ENCODE results near the gene SCYGR3. TPM values are rescaled to one million over a fixed set of nuclear protein-coding genes. Genes with fewer than 3 reads are reported as not detected.

SCYGR3 gene
- total RNA-seq, 2 experiments from 2014 or later: not detected

- TF ChIP-seq CTCF (IDR thresholded peaks at IDR 0.05): no peak
- H3K27me3 ChIP-seq (ENCODE audit: control insufficient read depth in 1 of 2, insufficient read depth in 2 of 2, low read length in 2 of 2): peaks cover 0 to 4% of the 10 kb centered on the region in 2 experiments
- no peak overlapping the region for H3K4me3 ChIP-seq (ENCODE audit: low read length)
- DNase-seq: no peak
- no peak overlapping the region for H3K27ac Mint-ChIP-seq
- H3K9me3 ChIP-seq (ENCODE audit: control insufficient read depth in 1 of 2, insufficient read depth in 1 of 2, low read length in 2 of 2): no peaks in the 10 kb centered on the region
- CTCF ChIA-PET: no interaction called here
- POLR2A ChIA-PET: no interaction called here
- no peaks in the 10 kb centered on the region for H3K4me1 ChIP-seq (ENCODE audit: insufficient read depth, low read length)
- no peaks in the 10 kb centered on the region for H3K36me3 ChIP-seq (ENCODE audit: insufficient read depth, low read length)
- no peaks in the 10 kb centered on the region for H3K4me1 Mint-ChIP-seq (ENCODE audit: low read depth)
- ATAC-seq (ENCODE audit: poor library complexity): no peak
- H3K27me3 Mint-ChIP-seq: peaks cover 25% of the 10 kb centered on the region
- H3K9me3 Mint-ChIP-seq: no peaks in the 10 kb centered on the region
- H3K36me3 Mint-ChIP-seq (ENCODE audit: low read depth): no peaks in the 10 kb centered on the region
- no peak overlapping the region for H3K4me3 Mint-ChIP-seq
- intact Hi-C loops (cut with DNase I, micrococcal nuclease): no loop called here
- H3K27ac ChIP-seq (ENCODE audit: low read depth in 1 of 2, low read length in 2 of 2): no peak overlapping the region
Observed at GRCh38 chr2:227629435-227629834, 14.8 kb upstream of the SCYGR3 start.

DNA sequence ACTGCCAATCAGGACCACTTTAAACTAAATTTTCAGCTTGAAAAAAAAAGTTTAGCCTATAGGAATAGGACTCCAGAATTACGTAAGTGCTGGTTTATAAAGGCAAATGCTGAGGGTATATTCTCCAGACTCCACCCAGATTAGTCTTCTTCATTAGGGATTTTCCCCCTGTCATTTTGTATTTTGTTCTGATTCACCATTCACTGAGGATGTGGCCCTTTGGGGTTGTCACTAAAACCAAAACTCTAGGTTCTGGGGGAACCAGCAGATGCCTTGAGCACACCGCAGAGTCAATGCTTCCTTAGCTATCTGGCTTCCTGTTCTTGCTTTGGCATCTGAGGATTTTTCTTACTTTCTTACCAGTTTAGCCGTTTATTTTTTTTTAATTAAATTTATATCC lies 13.1 kb upstream of the SCYGR3 start:
- H3K27me3 ChIP-seq (ENCODE audit: control insufficient read depth in 1 of 2, insufficient read depth in 2 of 2, low read length in 2 of 2): peaks cover 0 to 4% of the 10 kb centered on the region in 2 experiments
- CTCF ChIA-PET: no interaction called here
- Mint-ChIP-seq H3K36me3 (ENCODE audit: low read depth) (no peaks in the 10 kb centered on the region), H3K27me3 (peaks cover 25% of the 10 kb centered on the region), H3K9me3 (no peaks in the 10 kb centered on the region), H3K4me1 (ENCODE audit: low read depth) (no peaks in the 10 kb centered on the region), H3K27ac (no peak overlapping the region), H3K4me3 (no peak overlapping the region)
- POLR2A ChIA-PET: interaction anchor here (0.7 kb wide), 1 partner anchor 549 kb away, joined by 3 read pairs; no protein-coding TSS in a partner anchor
- H3K9me3 ChIP-seq (ENCODE audit: control insufficient read depth in 1 of 2, insufficient read depth in 1 of 2, low read length in 2 of 2): no peaks in the 10 kb centered on the region
- no peak for DNase-seq
- no peaks in the 10 kb centered on the region for H3K4me1 ChIP-seq (ENCODE audit: insufficient read depth, low read length)
- intact Hi-C loops (cut with DNase I, micrococcal nuclease): no loop called here
- no peak overlapping the region for H3K4me3 ChIP-seq (ENCODE audit: low read length)
- no peak overlapping the region for H3K27ac ChIP-seq (ENCODE audit: low read depth in 1 of 2, low read length in 2 of 2)
- H3K36me3 ChIP-seq (ENCODE audit: insufficient read depth, low read length): no peaks in the 10 kb centered on the region
- TF ChIP-seq CTCF (IDR thresholded peaks at IDR 0.05): no peak
- no peak for ATAC-seq (ENCODE audit: poor library complexity)

GRCh38 chr2:227626580-227627151 lies 12.0 kb upstream of the SCYGR3 start:
- H3K36me3 ChIP-seq (ENCODE audit: insufficient read depth, low read length): no peaks in the 10 kb centered on the region
- ATAC-seq (ENCODE audit: poor library complexity): no peak
- no peak overlapping the region for H3K4me3 ChIP-seq (ENCODE audit: low read length)
- Mint-ChIP-seq H3K9me3 (no peaks in the 10 kb centered on the region), H3K36me3 (ENCODE audit: low read depth) (no peaks in the 10 kb centered on the region), H3K27me3 (peaks cover 21% of the 10 kb centered on the region), H3K4me3 (no peak overlapping the region), H3K27ac (no peak overlapping the region), H3K4me1 (ENCODE audit: low read depth) (no peaks in the 10 kb centered on the region)
- no peak for DNase-seq
- H3K9me3 ChIP-seq (ENCODE audit: control insufficient read depth in 1 of 2, insufficient read depth in 1 of 2, low read length in 2 of 2): no peaks in the 10 kb centered on the region
- H3K4me1 ChIP-seq (ENCODE audit: insufficient read depth, low read length): no peaks in the 10 kb centered on the region
- TF ChIP-seq CTCF (IDR thresholded peaks at IDR 0.05): no peak
- peaks cover 0 to 4% of the 10 kb centered on the region in 2 experiments for H3K27me3 ChIP-seq (ENCODE audit: control insufficient read depth in 1 of 2, insufficient read depth in 2 of 2, low read length in 2 of 2)
- no peak overlapping the region for H3K27ac ChIP-seq (ENCODE audit: low read depth in 1 of 2, low read length in 2 of 2)
- ChIA-PET CTCF (no interaction called here), POLR2A (no interaction called here)
- intact Hi-C loops (cut with DNase I, micrococcal nuclease): no loop called here
